ENCODE data around the gene BSN. TPM values are rescaled to one million over a fixed set of nuclear protein-coding genes. Genes with fewer than 3 reads are reported as not detected.

The BSN gene
- total and polyA plus RNA-seq, 8 donors = 0.26 to 1.1 (median 0.84) TPM

DNA sequence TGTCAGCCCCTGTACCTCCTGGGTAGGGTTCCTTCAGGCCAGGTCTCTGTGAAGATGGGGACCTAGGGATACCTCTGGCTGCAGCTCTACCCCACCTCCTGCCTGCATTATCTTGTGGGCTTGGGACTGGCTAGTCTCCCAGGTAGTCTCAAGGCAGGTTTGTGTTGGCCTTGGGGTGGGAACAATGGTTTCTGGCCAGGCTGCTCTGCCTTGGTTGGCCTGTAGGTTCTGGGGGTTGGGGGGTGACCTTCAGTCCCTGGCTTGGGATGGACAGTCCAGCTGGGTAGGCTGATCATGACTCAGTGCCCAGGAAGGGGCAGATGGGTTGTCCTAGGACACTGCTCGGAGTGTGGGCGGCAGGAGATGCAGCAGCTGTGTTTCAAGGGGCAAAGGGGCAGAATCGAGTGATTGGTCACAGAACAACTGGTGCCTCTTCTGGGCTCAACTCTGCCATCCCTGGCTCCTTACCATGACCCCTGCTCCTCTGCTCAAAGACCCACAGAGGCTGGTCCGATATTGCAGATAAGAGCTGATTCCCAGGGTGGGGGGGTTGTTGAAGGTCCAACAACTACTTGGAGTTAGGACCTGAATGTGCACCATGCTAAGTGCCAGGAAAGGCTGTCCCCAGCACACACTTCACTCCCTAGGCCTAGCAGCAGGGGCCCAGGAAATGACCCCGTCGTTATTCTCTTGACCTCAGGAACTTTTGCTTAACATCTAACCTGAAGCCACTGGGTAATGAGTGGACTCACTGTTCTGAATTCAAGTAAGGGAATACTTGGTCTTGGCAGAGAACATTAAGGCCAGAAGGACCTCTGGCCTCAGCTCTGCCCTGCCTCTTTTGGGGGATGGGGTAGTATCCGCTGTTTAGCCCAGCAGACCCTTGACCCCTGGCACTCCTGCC, 18.1 kb upstream of the BSN start:
- no peak for ATAC-seq
- Histone ChIP-seq H3K4me3 (no peak overlapping the region), H3K27me3 (no peaks in the 10 kb centered on the region), H3K9me3 (no peaks in the 10 kb centered on the region), H3K27ac (no peak overlapping the region), H3K36me3 (peaks cover 0 to 28% of the 10 kb centered on the region in 2 donors), H3K4me1 (peaks cover 4 to 8% of the 10 kb centered on the region in 2 donors)
- intact Hi-C loops (cut with DNase I) = loop anchor here in 1 of 2 donors (5.0 kb wide), 1 partner anchor 136 kb away; the partner anchor contains the start of gene APEH
- DNase-seq = no peak
- TF ChIP-seq, protein P1, sequence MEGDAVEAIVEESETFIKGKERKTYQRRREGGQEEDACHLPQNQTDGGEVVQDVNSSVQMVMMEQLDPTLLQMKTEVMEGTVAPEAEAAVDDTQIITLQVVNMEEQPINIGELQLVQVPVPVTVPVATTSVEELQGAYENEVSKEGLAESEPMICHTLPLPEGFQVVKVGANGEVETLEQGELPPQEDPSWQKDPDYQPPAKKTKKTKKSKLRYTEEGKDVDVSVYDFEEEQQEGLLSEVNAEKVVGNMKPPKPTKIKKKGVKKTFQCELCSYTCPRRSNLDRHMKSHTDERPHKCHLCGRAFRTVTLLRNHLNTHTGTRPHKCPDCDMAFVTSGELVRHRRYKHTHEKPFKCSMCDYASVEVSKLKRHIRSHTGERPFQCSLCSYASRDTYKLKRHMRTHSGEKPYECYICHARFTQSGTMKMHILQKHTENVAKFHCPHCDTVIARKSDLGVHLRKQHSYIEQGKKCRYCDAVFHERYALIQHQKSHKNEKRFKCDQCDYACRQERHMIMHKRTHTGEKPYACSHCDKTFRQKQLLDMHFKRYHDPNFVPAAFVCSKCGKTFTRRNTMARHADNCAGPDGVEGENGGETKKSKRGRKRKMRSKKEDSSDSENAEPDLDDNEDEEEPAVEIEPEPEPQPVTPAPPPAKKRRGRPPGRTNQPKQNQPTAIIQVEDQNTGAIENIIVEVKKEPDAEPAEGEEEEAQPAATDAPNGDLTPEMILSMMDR (IDR thresholded peaks at IDR 0.05) = no peak

DNA sequence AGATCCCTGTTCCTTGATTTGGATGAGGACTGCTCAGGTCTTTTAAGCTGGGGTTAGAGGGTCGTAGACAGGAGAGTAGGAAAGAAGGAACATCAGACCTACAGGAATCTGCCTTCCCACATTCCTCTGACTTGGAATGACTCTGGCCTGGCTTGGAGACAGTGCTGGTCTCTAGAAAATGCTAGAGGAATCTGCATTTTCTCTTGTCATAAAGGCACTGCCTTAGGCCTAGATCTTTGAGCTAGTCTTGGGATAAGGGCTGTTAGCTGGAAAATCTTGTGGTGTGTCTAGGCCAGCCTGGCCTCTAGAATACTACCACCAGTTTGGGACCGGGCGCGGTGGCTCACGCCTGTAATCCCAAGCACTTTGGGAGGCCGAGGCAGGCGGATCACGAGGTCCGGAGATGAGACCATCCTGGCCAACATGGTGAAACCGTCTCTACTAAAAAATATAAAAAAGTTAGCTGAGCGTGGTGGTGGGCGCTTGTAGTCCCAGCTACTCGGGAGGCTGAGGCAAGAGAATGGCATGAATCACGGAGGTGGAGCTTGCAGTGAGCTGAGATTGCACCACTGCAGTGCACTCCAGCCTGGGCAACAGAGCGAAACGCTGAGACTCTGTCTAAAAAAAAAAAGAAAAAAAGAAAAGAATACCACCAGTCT, 17.3 kb upstream of the BSN start:
- peaks cover 4 to 8% of the 10 kb centered on the region in 2 donors for H3K4me1 ChIP-seq
- TF ChIP-seq, protein P1 (IDR thresholded peaks at IDR 0.05) = no peak

DNA sequence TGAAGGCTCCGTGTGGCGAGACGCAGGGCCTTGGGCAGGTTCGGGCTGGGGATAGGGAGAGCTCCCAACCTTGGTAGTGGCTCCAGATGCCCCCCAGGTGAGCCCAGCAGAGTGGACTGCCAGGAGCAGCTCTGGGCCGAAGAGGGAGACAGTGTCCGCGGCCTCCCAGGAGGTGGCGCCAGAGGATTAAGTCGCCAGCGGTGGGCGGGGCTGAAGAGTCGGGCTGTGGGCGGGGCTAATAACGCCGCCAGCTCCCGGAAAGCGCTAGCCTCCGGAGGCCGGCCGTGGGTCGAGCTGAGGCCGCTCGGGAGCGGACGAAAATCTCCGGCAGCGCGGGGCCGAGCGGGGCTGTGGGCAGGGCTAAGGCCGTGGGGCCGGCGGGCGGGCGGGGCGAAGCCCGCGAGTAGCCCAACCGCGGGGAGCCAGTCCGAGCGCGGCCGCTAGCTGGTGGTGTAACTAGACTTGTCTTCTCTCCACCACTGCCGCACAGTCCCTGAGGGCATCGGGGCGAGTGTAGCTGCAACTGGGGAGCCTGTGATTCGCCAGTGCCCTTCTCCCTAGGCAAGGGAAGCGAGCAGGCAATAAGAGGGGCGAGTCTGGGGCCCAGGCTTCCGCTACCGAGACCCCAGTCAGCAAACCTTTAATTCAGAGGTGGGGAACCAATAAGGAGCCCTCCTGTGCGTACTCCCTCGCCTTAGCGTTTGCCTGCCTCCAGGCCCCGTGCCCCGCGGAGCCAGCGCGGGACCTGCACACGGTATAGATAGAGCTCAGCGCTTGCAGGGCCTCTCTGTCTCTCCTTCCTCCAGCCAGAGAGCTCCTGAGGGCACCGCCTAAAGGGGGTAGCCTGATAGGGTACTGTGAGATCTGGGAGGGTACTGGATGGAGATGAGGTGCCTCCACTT, 14.4 kb upstream of the BSN start:
- Histone ChIP-seq H3K36me3 (no peaks in the 10 kb centered on the region), H3K27me3 (no peaks in the 10 kb centered on the region), H3K4me3 (peak overlapping the region; percentile 40 to 45), H3K27ac (peak overlapping the region; percentile 82 to 83), H3K9me3 (no peaks in the 10 kb centered on the region), H3K4me1 (peaks cover 4 to 8% of the 10 kb centered on the region in 2 donors)
- ATAC-seq (peak; percentile 99), DNase-seq (peak; percentile 92 to 100 (median 96))
- intact Hi-C loops (cut with DNase I) = loop anchor here in 1 of 2 donors (5.0 kb wide), 1 partner anchor 132 kb away; the partner anchor contains the start of gene APEH
- TF ChIP-seq, protein P1 (IDR thresholded peaks at IDR 0.05) = peak; percentile 78 to 92

More for the DNA sequence above, 17.3 kb upstream of the BSN start:
- intact Hi-C loops (cut with DNase I) = loop anchor here in 1 of 2 donors (5.0 kb wide), 1 partner anchor 135 kb away; the partner anchor contains the start of gene APEH
- DNase-seq = no peak
- Histone ChIP-seq H3K27ac (no peak overlapping the region), H3K36me3 (peaks cover 0 to 20% of the 10 kb centered on the region in 2 donors), H3K9me3 (no peaks in the 10 kb centered on the region), H3K4me3 (no peak overlapping the region), H3K27me3 (no peaks in the 10 kb centered on the region)
- no peak for ATAC-seq

DNA sequence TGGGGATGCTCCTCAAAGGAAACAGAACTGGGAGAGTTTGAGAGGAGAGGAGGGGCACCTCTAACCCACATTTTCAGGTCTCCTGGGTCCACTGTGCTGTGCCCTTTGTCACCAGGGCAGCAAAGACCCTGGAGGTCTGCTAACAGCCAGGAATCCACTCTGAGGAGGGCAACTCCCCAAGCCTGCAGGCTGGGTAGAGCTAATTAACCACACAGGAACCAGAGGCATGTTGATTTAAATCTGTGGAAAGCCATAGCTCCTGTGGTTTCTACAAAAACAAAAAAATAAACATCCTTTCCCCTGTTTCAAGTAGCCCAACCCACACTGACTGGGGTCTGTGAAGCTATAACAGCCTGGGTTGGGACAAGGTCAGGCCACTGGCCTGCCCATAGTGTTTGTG, 2.2 kb upstream of the BSN start:
- H3K36me3 ChIP-seq = no peaks in the 10 kb centered on the region
- H3K4me3 ChIP-seq = no peak overlapping the region
- TF ChIP-seq, protein P1 (IDR thresholded peaks at IDR 0.05) = no peak
- H3K9me3 ChIP-seq = no peaks in the 10 kb centered on the region
- no peak overlapping the region for H3K27ac ChIP-seq
- peaks cover 8 to 13% of the 10 kb centered on the region in 2 donors for H3K4me1 ChIP-seq
- ATAC-seq = no peak
- intact Hi-C loops (cut with DNase I) = no loop called here
- peaks cover 0 to 51% of the 10 kb centered on the region in 2 donors for H3K27me3 ChIP-seq
- DNase-seq = no peak
